ENCODE measurements around the gene MEIOB.

MEIOB gene

DNA sequence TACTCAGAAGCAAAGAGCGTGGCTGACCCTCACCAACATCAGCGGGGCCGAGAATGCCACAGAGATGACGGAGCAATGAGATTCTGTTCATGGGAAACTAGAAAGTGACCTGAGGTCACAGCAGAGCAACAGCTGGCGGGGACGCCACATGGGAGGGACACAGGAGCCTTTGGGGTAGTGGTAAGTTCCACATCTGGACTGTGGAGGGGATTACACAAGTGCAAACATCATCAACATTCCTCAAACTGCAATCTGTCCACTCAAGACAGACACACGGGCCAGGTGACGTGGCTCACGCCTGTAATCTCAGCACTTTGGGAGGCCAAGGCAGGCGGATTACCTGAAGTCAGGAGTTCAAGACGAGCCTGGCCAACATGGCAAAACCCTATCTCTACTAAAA lies 56.5 kb downstream of the MEIOB start:
- TF ChIP-seq NFRKB (IDR thresholded peaks at IDR 0.05) (no peak), SP1 (IDR thresholded peaks at IDR 0.05) (no peak), HDGF (IDR thresholded peaks at IDR 0.05; ENCODE audit: borderline replicate concordance) (no peak), FOXM1 (IDR thresholded peaks at IDR 0.05; ENCODE audit: borderline replicate concordance) (no peak), FOXK2 (IDR thresholded peaks at IDR 0.05) (no peak)
- ChIA-PET POLR2A (no interaction called here), CTCF (no interaction called here)
- DNase-seq (ENCODE audit: extremely low spot score) = no peak

GRCh38 chr16:1812732-1813163 lies 59.2 kb downstream of the MEIOB start:
- DNase-seq (ENCODE audit: extremely low spot score) = peak; percentile 68
- TF ChIP-seq TARDBP (IDR thresholded peaks at IDR 0.05) = 0 out of 2 replicates have a peak, but pooled peaks have one; percentile 40
- no peak for TF ChIP-seq FOXM1 (IDR thresholded peaks at IDR 0.05; ENCODE audit: borderline replicate concordance)
- TF ChIP-seq SP1 (IDR thresholded peaks at IDR 0.05) = no peak
- peak; percentile 37 for TF ChIP-seq L3MBTL2 (conservative IDR thresholded peaks at IDR 0.05)
- no peak for TF ChIP-seq SUZ12 (IDR thresholded peaks at IDR 0.05)
- TF ChIP-seq HDGF (IDR thresholded peaks at IDR 0.05; ENCODE audit: borderline replicate concordance) = no peak
- no peak for TF ChIP-seq CTBP1 (IDR thresholded peaks at IDR 0.05; ENCODE audit: borderline replicate concordance)
- TF ChIP-seq, protein P1, sequence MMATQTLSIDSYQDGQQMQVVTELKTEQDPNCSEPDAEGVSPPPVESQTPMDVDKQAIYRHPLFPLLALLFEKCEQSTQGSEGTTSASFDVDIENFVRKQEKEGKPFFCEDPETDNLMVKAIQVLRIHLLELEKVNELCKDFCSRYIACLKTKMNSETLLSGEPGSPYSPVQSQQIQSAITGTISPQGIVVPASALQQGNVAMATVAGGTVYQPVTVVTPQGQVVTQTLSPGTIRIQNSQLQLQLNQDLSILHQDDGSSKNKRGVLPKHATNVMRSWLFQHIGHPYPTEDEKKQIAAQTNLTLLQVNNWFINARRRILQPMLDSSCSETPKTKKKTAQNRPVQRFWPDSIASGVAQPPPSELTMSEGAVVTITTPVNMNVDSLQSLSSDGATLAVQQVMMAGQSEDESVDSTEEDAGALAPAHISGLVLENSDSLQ (IDR thresholded peaks at IDR 0.05) = no peak
- no peak for TF ChIP-seq ARNT (IDR thresholded peaks at IDR 0.05)
- TF ChIP-seq FOXK2 (IDR thresholded peaks at IDR 0.05) = no peak
- TF ChIP-seq FOXA1 (IDR thresholded peaks at IDR 0.05) = no peak
- TF ChIP-seq ZNF384 (IDR thresholded peaks at IDR 0.05) = no peak
- ChIA-PET CTCF (no interaction called here), POLR2A (interaction anchor here (0.9 to 1.5 kb wide), 4 partner anchors 8 to 152 kb away, joined by 3 to 4 read pairs (median 4); partner anchors contain the start of genes FAHD1, HAGH and RPS2)

GRCh38 chr16:1810536-1810935 lies 61.4 kb downstream of the MEIOB start:
- POLR2A ChIA-PET = interaction anchor here (0.9 to 1.4 kb wide), 2 partner anchors 17 to 28 kb away, joined by 3 read pairs; partner anchors contain the start of genes FAHD1, NUBP2 and SPSB3
- no peak for TF ChIP-seq BHLHE40 (IDR thresholded peaks at IDR 0.05; ENCODE audit: borderline replicate concordance)
- TF ChIP-seq FOXA1 (IDR thresholded peaks at IDR 0.05) = no peak
- TF ChIP-seq TARDBP (IDR thresholded peaks at IDR 0.05) = no peak
- TF ChIP-seq ARNT (IDR thresholded peaks at IDR 0.05) = no peak
- no peak for TF ChIP-seq FOXM1 (IDR thresholded peaks at IDR 0.05; ENCODE audit: borderline replicate concordance)
- no peak for TF ChIP-seq SUZ12 (IDR thresholded peaks at IDR 0.05)
- no peak for TF ChIP-seq SP1 (IDR thresholded peaks at IDR 0.05)

GRCh38 chr16:1810106-1810505 lies 61.9 kb downstream of the MEIOB start:
- no peak for TF ChIP-seq L3MBTL2 (conservative IDR thresholded peaks at IDR 0.05)
- no peak for TF ChIP-seq TARDBP (IDR thresholded peaks at IDR 0.05)
- TF ChIP-seq ZNF384 (IDR thresholded peaks at IDR 0.05) = no peak
- no peak for TF ChIP-seq CTBP1 (IDR thresholded peaks at IDR 0.05; ENCODE audit: borderline replicate concordance)
- no peak for TF ChIP-seq BHLHE40 (IDR thresholded peaks at IDR 0.05; ENCODE audit: borderline replicate concordance)
- TF ChIP-seq FOXK2 (IDR thresholded peaks at IDR 0.05) = no peak
- no peak for TF ChIP-seq ARNT (IDR thresholded peaks at IDR 0.05)
- TF ChIP-seq HDGF (IDR thresholded peaks at IDR 0.05; ENCODE audit: borderline replicate concordance) = no peak
- TF ChIP-seq SUZ12 (IDR thresholded peaks at IDR 0.05) = no peak
- no peak for TF ChIP-seq LEF1 (IDR thresholded peaks at IDR 0.05; ENCODE audit: borderline replicate concordance)
- TF ChIP-seq, protein P1 (IDR thresholded peaks at IDR 0.05) = no peak
- TF ChIP-seq SP1 (IDR thresholded peaks at IDR 0.05) = no peak
- TF ChIP-seq ELF4 (IDR thresholded peaks at IDR 0.05) = no peak
- no peak for TF ChIP-seq FOXM1 (IDR thresholded peaks at IDR 0.05; ENCODE audit: borderline replicate concordance)
- no peak for TF ChIP-seq NFRKB (IDR thresholded peaks at IDR 0.05)
- no peak for DNase-seq (ENCODE audit: extremely low spot score)
- ChIA-PET CTCF (no interaction called here), POLR2A (interaction anchor here (0.9 to 1.4 kb wide), 2 partner anchors 17 to 27 kb away, joined by 3 read pairs; partner anchors contain the start of genes FAHD1, NUBP2 and SPSB3)

More at GRCh38 chr16:1810536-1810935, 61.4 kb downstream of the MEIOB start:
- CTCF ChIA-PET = no interaction called here
- no peak for DNase-seq (ENCODE audit: extremely low spot score)

- ChIA-PET POLR2A (no interaction called here), CTCF (no interaction called here)
- DNase-seq (ENCODE audit: extremely low spot score) = no peak
- no peak for TF ChIP-seq TARDBP (IDR thresholded peaks at IDR 0.05)
- TF ChIP-seq SP1 (IDR thresholded peaks at IDR 0.05) = no peak
- TF ChIP-seq ZNF384 (IDR thresholded peaks at IDR 0.05) = no peak
- no peak for TF ChIP-seq CTBP1 (IDR thresholded peaks at IDR 0.05; ENCODE audit: borderline replicate concordance)
- TF ChIP-seq HDGF (IDR thresholded peaks at IDR 0.05; ENCODE audit: borderline replicate concordance) = no peak
- TF ChIP-seq SUZ12 (IDR thresholded peaks at IDR 0.05) = no peak
- no peak for TF ChIP-seq ELF4 (IDR thresholded peaks at IDR 0.05)
- no peak for TF ChIP-seq LEF1 (IDR thresholded peaks at IDR 0.05; ENCODE audit: borderline replicate concordance)
- TF ChIP-seq FOXK2 (IDR thresholded peaks at IDR 0.05) = no peak
- no peak for TF ChIP-seq FOXM1 (IDR thresholded peaks at IDR 0.05; ENCODE audit: borderline replicate concordance)
- no peak for TF ChIP-seq BHLHE40 (IDR thresholded peaks at IDR 0.05; ENCODE audit: borderline replicate concordance)
- TF ChIP-seq FOXA1 (IDR thresholded peaks at IDR 0.05) = no peak
- TF ChIP-seq, protein P1 (IDR thresholded peaks at IDR 0.05) = no peak
- TF ChIP-seq ARNT (IDR thresholded peaks at IDR 0.05) = no peak
- TF ChIP-seq L3MBTL2 (conservative IDR thresholded peaks at IDR 0.05) = no peak
- no peak for TF ChIP-seq NFRKB (IDR thresholded peaks at IDR 0.05)
Measured at GRCh38 chr16:1809281-1809801, 62.6 kb downstream of the MEIOB start.

DNA sequence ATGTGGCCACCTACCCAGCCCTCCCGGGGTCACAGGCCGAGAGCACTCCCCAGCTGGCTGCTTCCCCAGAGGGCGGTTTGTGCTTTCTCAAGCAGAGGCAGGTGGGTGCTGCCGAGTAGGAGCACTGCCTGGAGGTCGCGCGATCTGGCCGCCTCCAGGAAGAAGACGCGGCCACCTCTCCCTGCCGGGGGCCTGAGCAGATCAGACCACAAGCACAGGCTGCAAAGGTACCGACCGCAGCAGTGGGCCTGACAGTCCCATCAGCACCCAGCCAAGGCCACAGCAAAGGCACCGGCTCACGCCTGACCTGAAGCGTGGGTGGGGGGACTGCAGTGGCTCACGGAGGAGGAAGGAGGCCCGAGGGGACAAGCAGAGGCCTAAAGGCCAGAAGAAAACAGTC lies 63.3 kb downstream of the MEIOB start:
- ChIA-PET CTCF (no interaction called here), POLR2A (no interaction called here)
- TF ChIP-seq ARNT (IDR thresholded peaks at IDR 0.05) (no peak), ZNF384 (IDR thresholded peaks at IDR 0.05) (no peak), SUZ12 (IDR thresholded peaks at IDR 0.05) (no peak), TARDBP (IDR thresholded peaks at IDR 0.05) (no peak), FOXM1 (IDR thresholded peaks at IDR 0.05; ENCODE audit: borderline replicate concordance) (no peak), SP1 (IDR thresholded peaks at IDR 0.05) (no peak), FOXK2 (IDR thresholded peaks at IDR 0.05) (no peak), BHLHE40 (IDR thresholded peaks at IDR 0.05; ENCODE audit: borderline replicate concordance) (no peak), L3MBTL2 (conservative IDR thresholded peaks at IDR 0.05) (no peak), LEF1 (IDR thresholded peaks at IDR 0.05; ENCODE audit: borderline replicate concordance) (no peak)
- no peak for DNase-seq (ENCODE audit: extremely low spot score)
